CD4-positive, alpha-beta T cell treated with Interleukin-6 for 4 hours (primary cell): ENCODE measurements around the gene ANKRD6.

Experiments used
- DNase-seq: peaks from one replicate; pipeline ENCODE4 v3.0.0-alpha.2; 2020; ENCODE audit warnings: mixed read lengths

The ANKRD6 gene

DNA sequence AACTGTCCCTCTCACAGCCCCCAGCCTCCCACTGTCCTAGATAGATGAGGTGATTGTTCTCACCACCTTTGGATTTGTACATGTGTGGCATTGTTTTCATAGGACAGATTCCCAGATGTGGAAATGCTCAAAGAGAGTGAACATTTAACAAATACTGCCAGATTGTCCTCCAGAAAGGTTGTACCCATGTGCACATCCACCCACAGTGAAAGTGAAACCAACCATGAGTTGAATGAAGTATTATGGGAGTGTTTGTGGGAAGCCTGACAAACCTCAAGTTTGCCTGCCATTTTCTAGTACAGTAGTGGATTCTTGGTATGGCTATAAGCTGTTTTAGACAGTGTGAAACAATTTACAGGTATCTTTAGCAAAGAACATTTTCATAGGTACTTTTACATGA lies 42.7 kb downstream of the ANKRD6 start:
- no peak for DNase-seq

DNA sequence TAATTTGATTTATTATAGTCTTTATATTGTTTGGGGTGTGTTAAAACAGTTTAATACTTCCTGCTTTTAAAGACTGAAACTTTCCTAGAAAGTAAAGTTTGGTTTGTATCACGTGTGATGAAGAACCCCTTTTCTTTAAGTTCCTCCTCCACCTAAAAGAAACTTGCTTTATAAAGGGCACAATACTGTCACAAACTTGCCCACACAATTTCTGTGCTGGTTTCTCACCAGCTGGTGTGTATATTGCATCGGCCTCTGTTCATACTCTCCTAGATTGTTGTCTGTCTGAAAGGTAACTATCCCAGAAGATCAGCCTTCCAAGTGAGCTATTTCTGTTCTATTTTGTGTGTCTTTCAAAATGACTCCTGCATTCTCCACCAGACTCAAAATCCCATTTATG lies 46.9 kb downstream of the ANKRD6 start:
- no peak for DNase-seq

DNA sequence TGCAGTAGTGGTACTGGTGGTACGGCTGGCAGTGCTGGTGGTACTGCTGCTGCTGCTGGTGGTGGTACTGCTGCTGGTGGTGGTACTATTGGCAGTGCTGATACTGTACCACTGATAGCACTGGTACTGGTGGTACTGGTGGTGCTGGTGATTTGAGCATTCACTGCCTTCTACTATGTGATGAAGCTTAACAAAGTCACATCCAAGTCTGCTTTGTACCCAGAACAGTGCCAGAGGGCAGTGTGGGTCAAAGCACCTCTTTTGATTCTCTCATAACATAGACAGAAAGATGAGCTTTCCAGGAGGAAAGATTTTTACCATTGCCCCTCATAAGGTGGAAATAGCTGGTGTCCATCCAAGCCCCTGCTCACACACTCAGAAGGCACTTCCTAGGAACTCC lies 48.7 kb downstream of the ANKRD6 start:
- no peak for DNase-seq

- no peak for DNase-seq
Observed at GRCh38 chr6:89482126-89482525, 49.2 kb downstream of the ANKRD6 start.

GRCh38 chr6:89483111-89483720 lies 50.3 kb downstream of the ANKRD6 start:
- no peak for DNase-seq

GRCh38 chr6:89485320-89485719 lies 52.4 kb downstream of the ANKRD6 start:
- DNase-seq: no peak

- DNase-seq: no peak
Observed at GRCh38 chr6:89487864-89488263, 54.9 kb downstream of the ANKRD6 start.

DNA sequence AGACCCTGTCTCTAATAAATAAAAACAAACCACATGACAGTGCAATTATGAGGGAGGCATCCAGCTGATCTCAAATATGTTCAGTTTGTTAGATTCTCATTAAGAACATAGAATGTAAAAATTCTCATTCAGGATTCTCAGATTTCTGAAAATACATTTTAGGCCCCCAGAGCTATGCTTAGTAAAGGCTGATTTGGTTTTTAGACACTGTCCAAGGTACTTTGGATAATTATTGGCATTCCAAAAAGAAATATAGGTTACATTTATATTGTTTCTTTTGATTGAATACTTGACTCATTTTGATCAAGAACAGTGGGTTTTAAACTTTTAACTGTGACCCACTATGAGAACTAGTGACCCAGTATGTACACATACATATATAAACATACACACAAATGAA lies 55.5 kb downstream of the ANKRD6 start:
- DNase-seq: no peak

- no peak for DNase-seq
Observed at GRCh38 chr6:89489078-89489477, 56.1 kb downstream of the ANKRD6 start.

DNA sequence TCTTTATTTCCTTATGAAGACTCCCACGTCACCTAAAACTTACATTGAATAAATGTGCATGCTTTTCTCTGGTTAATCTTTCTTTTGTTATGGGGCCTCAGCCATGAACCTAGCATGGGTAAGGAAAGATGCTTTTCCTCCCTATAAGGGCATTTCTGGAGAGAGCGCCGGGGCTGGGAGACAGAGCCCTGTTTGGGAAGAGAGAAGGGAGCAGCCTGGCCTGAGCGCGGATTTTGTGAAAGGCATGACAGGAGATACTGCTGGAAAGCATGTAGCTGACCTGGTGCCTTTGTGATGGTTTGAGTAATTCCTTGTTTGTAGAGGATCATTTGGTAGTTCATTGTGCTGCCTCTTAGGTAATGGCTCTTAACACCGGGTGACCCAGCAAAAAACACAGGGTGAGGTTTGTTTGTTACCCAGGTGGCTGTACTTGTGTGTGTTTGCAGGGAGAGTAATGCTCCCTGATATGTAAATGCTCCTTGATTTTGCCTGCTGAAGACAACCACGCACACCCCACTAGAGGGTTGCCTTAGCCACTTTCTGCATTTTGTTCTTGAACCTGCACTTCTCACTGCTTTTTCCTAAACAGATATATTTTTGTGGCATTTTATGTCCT lies 59.2 kb downstream of the ANKRD6 start:
- no peak for DNase-seq

GRCh38 chr6:89494131-89494793 lies 61.3 kb downstream of the ANKRD6 start:
- no peak for DNase-seq

DNA sequence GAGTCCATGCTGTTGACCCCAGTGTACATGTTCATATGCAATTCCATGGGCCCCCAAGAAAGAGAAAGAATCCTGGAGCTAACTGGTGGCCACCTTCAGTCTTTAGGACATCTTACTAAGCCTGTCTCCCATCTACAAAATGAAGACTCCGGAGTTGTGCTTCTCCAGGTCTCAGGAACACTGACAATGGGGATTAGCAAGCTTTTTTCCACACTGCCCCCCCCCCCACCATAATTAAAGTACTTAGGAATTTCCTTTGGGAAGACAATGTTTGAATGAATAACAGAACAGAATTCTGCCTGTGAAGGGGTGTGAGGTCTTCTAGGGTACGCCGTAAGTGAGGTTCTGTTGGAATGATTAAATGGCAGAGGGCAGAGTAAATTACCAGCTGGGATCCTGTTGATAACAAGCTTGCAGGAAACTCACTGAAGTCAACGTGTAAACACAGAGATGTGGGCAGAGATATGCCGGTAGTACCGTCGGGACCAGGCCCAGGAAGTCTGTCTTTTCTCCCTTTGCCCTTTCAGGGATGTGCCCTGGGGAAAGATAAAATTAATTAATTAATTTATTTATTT lies 63.1 kb downstream of the ANKRD6 start:
- DNase-seq: no peak

DNA sequence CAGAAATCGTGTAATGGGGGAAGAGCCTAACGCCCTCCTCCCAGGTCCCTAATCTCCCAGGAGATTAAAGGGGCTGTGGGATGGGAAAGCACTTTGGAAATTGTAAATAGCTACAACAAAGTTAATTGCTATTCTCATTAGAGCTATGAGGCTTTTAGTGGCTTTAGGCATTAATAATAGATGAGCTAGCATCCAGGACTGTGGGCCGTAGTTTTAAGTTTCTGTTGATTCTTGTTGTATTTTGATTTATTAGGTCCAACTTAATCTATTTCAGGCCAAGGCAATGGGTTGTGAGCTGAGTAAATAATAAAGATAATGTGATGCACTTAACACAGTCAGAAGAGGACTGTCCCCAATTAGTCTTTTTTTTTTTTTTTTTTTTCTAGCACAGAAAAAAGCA lies 67.7 kb downstream of the ANKRD6 start:
- DNase-seq: no peak

- DNase-seq: no peak
Observed at GRCh38 chr6:89501222-89501621, 68.3 kb downstream of the ANKRD6 start.

DNA sequence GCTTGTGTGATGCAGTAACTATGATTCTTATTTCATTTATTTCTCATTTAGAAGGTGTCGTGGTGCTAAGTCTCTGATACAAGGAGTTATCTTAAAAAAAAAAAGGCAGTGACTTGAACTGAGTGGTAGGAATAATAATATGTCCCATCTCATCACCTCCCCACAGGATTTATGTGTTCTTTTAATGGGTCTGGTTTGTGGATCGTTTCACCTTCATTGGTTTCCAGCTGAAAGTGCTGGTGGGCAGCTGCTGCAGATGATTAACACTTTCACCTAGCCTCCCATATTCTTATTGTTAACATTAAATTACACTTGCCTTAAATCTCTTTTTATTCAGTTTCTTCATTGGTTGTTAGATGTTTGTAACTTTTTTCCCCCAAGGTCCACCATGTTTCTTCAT lies 68.8 kb downstream of the ANKRD6 start:
- DNase-seq: no peak

DNA sequence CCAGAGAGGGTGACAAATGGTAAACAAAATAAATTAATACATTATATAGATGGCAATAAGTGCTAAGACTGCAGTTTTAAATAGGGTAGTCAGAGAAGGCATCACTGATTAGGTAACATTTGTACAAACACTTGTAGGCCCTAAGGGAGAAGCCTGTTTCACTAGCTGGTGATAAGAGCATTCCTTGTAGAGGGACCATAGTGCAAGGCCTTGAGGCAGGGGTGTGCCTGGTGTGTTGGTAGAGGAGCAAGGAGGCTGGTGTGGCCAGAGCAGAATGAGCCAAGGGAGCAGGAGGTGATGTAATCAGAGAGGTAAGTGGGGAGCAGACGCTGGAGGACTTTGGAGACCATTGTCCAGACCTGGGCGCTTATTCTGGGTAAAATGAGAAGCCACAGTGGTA lies 70.7 kb downstream of the ANKRD6 start:
- DNase-seq: no peak

GRCh38 chr6:89505847-89506246 lies 72.9 kb downstream of the ANKRD6 start:
- DNase-seq: no peak

- no peak for DNase-seq
Observed at GRCh38 chr6:89506716-89507617, 74.0 kb downstream of the ANKRD6 start.

- no peak for DNase-seq
Observed at GRCh38 chr6:89508755-89509563, 76.0 kb downstream of the ANKRD6 start.

DNA sequence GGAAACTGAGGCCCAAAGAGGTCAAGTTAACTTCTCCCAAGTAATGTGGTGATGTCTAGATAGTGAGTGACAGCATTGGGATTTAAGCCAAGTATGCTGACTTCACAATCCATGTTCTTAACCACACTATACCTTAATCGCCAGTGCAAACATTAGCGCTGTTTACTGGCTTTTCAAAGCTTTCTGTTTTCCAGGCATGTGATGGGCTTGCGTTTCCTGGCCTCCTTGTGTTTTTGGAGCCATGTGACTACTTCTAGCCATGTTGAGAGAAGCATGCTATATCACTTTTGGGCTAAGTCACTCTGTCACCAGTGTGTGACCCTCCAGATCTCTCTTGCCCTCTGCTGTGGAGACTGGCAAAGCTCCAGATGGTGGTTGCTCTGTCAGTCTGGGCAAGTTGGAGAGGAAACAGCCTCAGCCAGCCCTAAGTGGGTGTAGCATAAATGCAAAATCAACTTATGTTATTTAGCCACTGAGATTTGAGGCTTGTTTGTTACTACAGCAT lies 76.9 kb downstream of the ANKRD6 start:
- no peak for DNase-seq

GRCh38 chr6:89510393-89510792 lies 77.4 kb downstream of the ANKRD6 start:
- no peak for DNase-seq
